Activated CD8-positive, alpha-beta T cell treated with anti-CD3 and anti-CD28 coated beads for 36 hours (primary cell): Measurements from ENCODE around the gene TAF10. TPM values are rescaled to one million over a fixed set of nuclear protein-coding genes. Genes with fewer than 3 reads are reported as not detected.

Experiments used
- ATAC-seq: fragments of 200-7000 bp; cut with Tn5 transposase; one replicate; pipeline ENCODE4 v1.10.0; 2021; ENCODE audit warnings: mild to moderate bottlenecking, moderate library complexity
- CTCF ChIA-PET: fragments of 350-600 bp; sonication (Branson Sonifier 250); formaldehyde crosslinking; loops from one replicate; lab custom pipeline; 2021; ENCODE audit warnings: antibody characterized with exemption; lab: Charles Lee
- POLR2A ChIA-PET: fragments of 350-600 bp; sonication (Branson Sonifier 250); formaldehyde crosslinking; loops from one replicate; lab custom pipeline; 2021; ENCODE audit warnings: antibody characterized with exemption; lab: Charles Lee
- DNase-seq: peaks from one replicate; pipeline ENCODE4 v3.0.0-alpha.2; 2020
- H3K27ac Mint-ChIP-seq: one replicate; pipeline ENCODE4 v1.8.0; 2021; ENCODE audit warnings: mild to moderate bottlenecking, mixed read lengths
- H3K27me3 Mint-ChIP-seq: one replicate; pipeline ENCODE4 v1.8.0; 2021; ENCODE audit warnings: mixed read lengths
- H3K36me3 Mint-ChIP-seq: one replicate; pipeline ENCODE4 v1.8.0; 2021; ENCODE audit warnings: low read depth, mixed read lengths
- H3K4me1 Mint-ChIP-seq: one replicate; pipeline ENCODE4 v1.8.0; 2021; ENCODE audit warnings: low read depth, mixed read lengths
- H3K4me3 Mint-ChIP-seq: one replicate; pipeline ENCODE4 v1.8.0; 2021; ENCODE audit warnings: mild to moderate bottlenecking, moderate library complexity, mixed read lengths
- H3K9me3 Mint-ChIP-seq: one replicate; pipeline ENCODE4 v1.8.0; 2021; ENCODE audit warnings: mixed read lengths
- intact Hi-C: fragments of 100-400 bp; cut with micrococcal nuclease; formaldehyde crosslinking; loops from one replicate; pipeline ENCODE4 v1.10.0; 2022
- total RNA-seq, 2 experiments: library from RNA; stranded (reverse); gene quantifications; one replicate each; pipeline ENCODE4 v1.2.3, GENCODE V29; 2021
- TF ChIP-seq, protein P1 (sequence below): fragments of 200-600 bp; IDR thresholded peaks from one replicate; pipeline ENCODE4 v1.8.0; 2022; ENCODE audit warnings: antibody characterized with exemption, mild to moderate bottlenecking

TAF10 gene
- total RNA-seq, 2 experiments from 2014 or later, result 151 to 160 TPM

DNA sequence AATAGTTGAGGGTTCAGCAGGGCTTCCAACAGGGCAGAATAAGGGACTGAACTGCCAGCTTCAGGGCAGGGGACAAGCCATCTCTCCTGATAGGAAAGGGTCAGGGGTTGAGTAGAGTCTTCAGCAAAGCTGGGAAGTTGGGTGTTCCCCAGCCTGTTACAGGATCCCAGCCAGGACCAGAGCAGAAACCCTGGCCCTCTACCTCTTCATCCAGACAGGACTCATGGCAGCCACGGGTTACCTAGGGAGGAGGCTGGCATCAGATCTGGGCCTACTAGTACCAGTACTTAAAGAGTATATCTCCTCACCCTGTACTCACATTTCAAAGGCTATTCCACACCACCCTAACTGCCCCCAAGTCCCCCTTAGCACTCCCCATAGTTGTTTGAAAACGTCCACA lies 2.4 kb upstream of the TAF10 start:
- CTCF ChIA-PET, result interaction anchor here (2.4 kb wide), 1 partner anchor 10 kb away, joined by 10 read pairs; no protein-coding TSS in a partner anchor
- Mint-ChIP-seq H3K27me3 (no peaks in the 10 kb centered on the region), H3K36me3 (peaks cover 26% of the 10 kb centered on the region), H3K9me3 (no peaks in the 10 kb centered on the region), H3K4me1 (peaks cover 22% of the 10 kb centered on the region), H3K4me3 (no peak overlapping the region), H3K27ac (no peak overlapping the region)
- intact Hi-C loops, result loop anchor here (10.0 kb wide), 1 partner anchor 130 kb away; no protein-coding TSS in a partner anchor
- ATAC-seq (no peak), DNase-seq (no peak)
- TF ChIP-seq, protein P1, sequence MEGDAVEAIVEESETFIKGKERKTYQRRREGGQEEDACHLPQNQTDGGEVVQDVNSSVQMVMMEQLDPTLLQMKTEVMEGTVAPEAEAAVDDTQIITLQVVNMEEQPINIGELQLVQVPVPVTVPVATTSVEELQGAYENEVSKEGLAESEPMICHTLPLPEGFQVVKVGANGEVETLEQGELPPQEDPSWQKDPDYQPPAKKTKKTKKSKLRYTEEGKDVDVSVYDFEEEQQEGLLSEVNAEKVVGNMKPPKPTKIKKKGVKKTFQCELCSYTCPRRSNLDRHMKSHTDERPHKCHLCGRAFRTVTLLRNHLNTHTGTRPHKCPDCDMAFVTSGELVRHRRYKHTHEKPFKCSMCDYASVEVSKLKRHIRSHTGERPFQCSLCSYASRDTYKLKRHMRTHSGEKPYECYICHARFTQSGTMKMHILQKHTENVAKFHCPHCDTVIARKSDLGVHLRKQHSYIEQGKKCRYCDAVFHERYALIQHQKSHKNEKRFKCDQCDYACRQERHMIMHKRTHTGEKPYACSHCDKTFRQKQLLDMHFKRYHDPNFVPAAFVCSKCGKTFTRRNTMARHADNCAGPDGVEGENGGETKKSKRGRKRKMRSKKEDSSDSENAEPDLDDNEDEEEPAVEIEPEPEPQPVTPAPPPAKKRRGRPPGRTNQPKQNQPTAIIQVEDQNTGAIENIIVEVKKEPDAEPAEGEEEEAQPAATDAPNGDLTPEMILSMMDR, result no peak
- POLR2A ChIA-PET, result interaction anchor here (1.5 kb wide), 1 partner anchor 68 kb away, joined by 5 read pairs; no protein-coding TSS in a partner anchor

DNA sequence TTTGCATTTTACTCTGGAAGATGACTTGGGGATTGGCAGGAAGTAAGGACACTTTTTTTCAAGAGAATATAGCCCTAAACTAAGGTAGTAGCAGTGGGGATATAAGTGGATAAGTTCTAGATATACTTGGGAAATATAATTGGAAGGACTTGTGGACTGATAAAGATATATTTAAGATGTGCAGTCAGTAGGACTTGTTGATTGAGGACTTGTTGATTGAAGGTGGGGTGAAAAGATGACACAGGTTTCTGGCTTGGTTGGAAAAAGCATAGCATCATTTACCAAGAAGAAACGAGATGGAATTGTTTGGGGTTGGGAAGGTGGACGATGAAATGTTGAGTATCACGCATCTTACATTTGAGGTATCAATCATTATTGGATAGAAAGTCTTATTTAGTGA lies 1.5 kb upstream of the TAF10 start:
- H3K4me1 Mint-ChIP-seq, result peaks cover 28% of the 10 kb centered on the region
- H3K27ac Mint-ChIP-seq, result no peak overlapping the region
- no peaks in the 10 kb centered on the region for H3K9me3 Mint-ChIP-seq
- no peak for DNase-seq
- no peak for ATAC-seq
- no peak overlapping the region for H3K4me3 Mint-ChIP-seq
- H3K36me3 Mint-ChIP-seq, result peaks cover 36% of the 10 kb centered on the region
- TF ChIP-seq, protein P1, result no peak
- intact Hi-C loops, result loop anchor here (10.0 kb wide), 1 partner anchor 131 kb away; no protein-coding TSS in a partner anchor
- ChIA-PET CTCF (interaction anchor here (0.7 to 3.0 kb wide), 16 partner anchors 8 to 132 kb away, joined by 3 to 32 read pairs (median 4); partner anchors contain the start of gene MRPL17), POLR2A (interaction anchor here (0.9 to 3.8 kb wide), 5 partner anchors 7 to 70 kb away, joined by 3 to 13 read pairs (median 4); partner anchors contain the start of gene MRPL17)
- no peaks in the 10 kb centered on the region for H3K27me3 Mint-ChIP-seq

DNA sequence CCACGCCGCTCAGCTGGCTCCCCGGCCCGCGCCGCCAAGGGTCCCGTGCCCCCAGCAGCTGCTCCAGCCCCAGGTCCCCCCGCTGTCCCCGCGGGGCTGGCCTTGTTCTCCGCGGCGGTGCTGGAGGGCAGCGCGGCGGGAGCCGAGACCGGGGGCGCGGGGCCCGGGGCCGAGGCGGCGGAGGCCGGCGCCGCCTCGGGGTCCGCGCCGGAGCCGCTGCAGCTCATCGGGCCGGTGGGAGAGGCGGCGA lies 128 bp downstream of the TAF10 start:
- TF ChIP-seq, protein P1, result no peak
- no peak overlapping the region for H3K4me3 Mint-ChIP-seq
- ChIA-PET POLR2A (interaction anchor here (0.7 to 3.8 kb wide), 9 partner anchors 9 to 72 kb away, joined by 3 to 13 read pairs (median 5); partner anchors contain the start of genes ILK, MRPL17 and RRP8), CTCF (interaction anchor here (0.7 to 3.0 kb wide), 20 partner anchors 7 to 233 kb away, joined by 3 to 32 read pairs (median 4); partner anchors contain the start of genes ARFIP2, MRPL17 and TIMM10B)
- H3K9me3 Mint-ChIP-seq, result no peaks in the 10 kb centered on the region
- DNase-seq, result no peak
- no peak for ATAC-seq
- H3K4me1 Mint-ChIP-seq, result peaks cover 42% of the 10 kb centered on the region
- peak overlapping the region; percentile 92 for H3K27ac Mint-ChIP-seq
- H3K36me3 Mint-ChIP-seq, result peaks cover 48% of the 10 kb centered on the region
- intact Hi-C loops, result loop anchor here (10.0 kb wide), 1 partner anchor 133 kb away; no protein-coding TSS in a partner anchor
- no peaks in the 10 kb centered on the region for H3K27me3 Mint-ChIP-seq

DNA sequence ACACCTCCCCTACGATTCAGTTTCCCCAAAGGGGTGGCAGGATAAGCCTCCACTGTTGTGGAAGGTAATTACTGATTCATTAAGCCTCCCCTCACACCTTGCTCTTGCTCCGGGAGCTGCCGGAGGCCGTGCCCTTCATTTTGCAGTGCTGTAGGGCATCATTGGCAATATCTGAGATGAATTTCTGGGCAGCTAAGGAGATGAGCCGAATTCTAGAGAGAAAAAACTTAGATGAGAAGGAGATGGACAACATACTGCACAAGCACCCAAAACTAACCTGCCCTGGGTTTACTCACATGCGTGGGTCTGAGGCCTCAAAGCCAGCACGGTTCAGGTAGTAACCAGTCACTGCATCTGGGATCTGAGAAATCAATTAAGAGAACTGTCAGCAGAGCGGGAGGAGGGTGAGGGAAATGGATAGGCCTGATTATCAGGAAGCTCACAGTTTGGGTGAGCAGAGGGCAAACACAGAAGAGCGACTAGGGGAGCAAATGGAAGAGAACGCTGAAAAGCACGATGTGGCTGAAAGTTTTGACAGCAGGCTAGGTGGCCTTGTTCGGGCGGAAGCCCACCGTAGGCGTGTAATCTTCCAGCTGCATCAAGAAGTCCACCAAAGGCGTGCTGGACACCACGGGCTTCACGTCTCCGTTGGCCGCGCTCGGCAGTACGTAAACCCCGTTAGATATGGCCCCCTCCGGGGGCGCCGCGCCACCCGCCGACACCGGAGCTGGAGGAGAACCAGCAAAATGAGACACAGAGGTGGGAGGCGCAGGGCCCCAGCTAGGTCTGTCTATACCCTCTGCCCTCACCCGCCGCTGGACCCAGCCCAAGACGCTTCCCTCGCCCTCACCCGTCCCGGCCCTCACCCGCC lies 689 bp downstream of the TAF10 start:
- POLR2A ChIA-PET, result interaction anchor here (0.7 to 3.8 kb wide), 9 partner anchors 8 to 72 kb away, joined by 3 to 13 read pairs (median 5); partner anchors contain the start of genes ILK, MRPL17 and RRP8
- H3K27me3 Mint-ChIP-seq, result no peaks in the 10 kb centered on the region
- peaks cover 45% of the 10 kb centered on the region for H3K4me1 Mint-ChIP-seq
- TF ChIP-seq, protein P1, result no peak
- no peaks in the 10 kb centered on the region for H3K9me3 Mint-ChIP-seq
- ATAC-seq (peak; percentile 2), DNase-seq (peak; percentile 40)
- H3K36me3 Mint-ChIP-seq, result peaks cover 51% of the 10 kb centered on the region
- intact Hi-C loops, result loop anchor here (10.0 kb wide), 1 partner anchor 133 kb away; no protein-coding TSS in a partner anchor
- H3K4me3 Mint-ChIP-seq, result no peak overlapping the region
- H3K27ac Mint-ChIP-seq, result peak overlapping the region; percentile 92
- CTCF ChIA-PET, result interaction anchor here (0.7 to 3.0 kb wide), 17 partner anchors 9 to 143 kb away, joined by 3 to 32 read pairs (median 4); partner anchors contain the start of genes ARFIP2, MRPL17 and TIMM10B
